ENCODE results near the gene PAH.

- no peak for TF ChIP-seq ESRRG (CRISPR knock-in tag; IDR thresholded peaks at IDR 0.05)
- TF ChIP-seq RARB (CRISPR knock-in tag; IDR thresholded peaks at IDR 0.05), result no peak
- no peak for TF ChIP-seq SNAI2 (CRISPR knock-in tag; IDR thresholded peaks at IDR 0.05)
- no peak for TF ChIP-seq TSHZ2 (CRISPR knock-in tag; IDR thresholded peaks at IDR 0.05)
- TF ChIP-seq CSDC2 (CRISPR knock-in tag; IDR thresholded peaks at IDR 0.05), result no peak
- TF ChIP-seq ZNF8 (CRISPR knock-in tag; IDR thresholded peaks at IDR 0.05), result no peak
- no peak for TF ChIP-seq ARNTL (CRISPR knock-in tag; IDR thresholded peaks at IDR 0.05; ENCODE audit: borderline replicate concordance, low read depth)
- TF ChIP-seq PATZ1 (CRISPR knock-in tag; IDR thresholded peaks at IDR 0.05; ENCODE audit: borderline replicate concordance), result no peak
- TF ChIP-seq ZFP30 (CRISPR knock-in tag; IDR thresholded peaks at IDR 0.05), result no peak
- TF ChIP-seq ZC3H10 (CRISPR knock-in tag; IDR thresholded peaks at IDR 0.05), result no peak
- no peak for TF ChIP-seq PPARA (CRISPR knock-in tag; IDR thresholded peaks at IDR 0.05; ENCODE audit: borderline replicate concordance)
- TF ChIP-seq TOX (CRISPR knock-in tag; IDR thresholded peaks at IDR 0.05; ENCODE audit: borderline replicate concordance), result no peak
- TF ChIP-seq GLIS3 (CRISPR knock-in tag; IDR thresholded peaks at IDR 0.05), result no peak
- no peak for TF ChIP-seq ZNF565 (CRISPR knock-in tag; conservative IDR thresholded peaks at IDR 0.05; ENCODE audit: low read depth)
Observed at GRCh38 chr12:102814691-102815367, 102.2 kb downstream of the PAH start.
